Activated naive CD4-positive, alpha-beta T cell (primary cell): ENCODE data around the gene ANKRD36.
"Not testable (repeated sequence)": the region's sequence is repeated elsewhere in the genome, so short reads cannot be mapped to it uniquely, and the experiment has no call there.

Experiments
- DNase-seq, 4 experiments: peaks; one replicate each; lab custom pipeline; 2025; lab: John Stamatoyannopoulos, UW

Gene ANKRD36

DNA sequence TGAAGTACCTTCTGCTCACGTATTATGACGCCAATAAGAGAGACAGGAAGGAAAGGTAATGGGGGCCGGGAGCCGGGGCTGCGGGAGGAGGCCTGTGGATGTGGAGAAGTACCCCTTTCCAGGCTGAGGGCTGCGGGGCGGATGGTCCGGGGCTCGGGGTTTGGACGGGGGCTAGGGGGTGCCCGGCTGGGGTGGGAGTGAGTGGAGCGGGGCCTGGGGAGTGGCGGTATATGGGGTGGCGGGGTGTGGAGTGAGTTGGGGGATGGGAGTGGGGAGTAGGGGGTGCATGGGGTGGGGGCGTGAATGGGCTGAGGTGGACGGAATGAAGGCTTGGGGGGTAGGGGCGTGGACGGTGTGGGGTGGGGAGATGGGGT, 916 bp downstream of the ANKRD36 start:
- not testable (repeated sequence) for DNase-seq

GRCh38 chr2:97129090-97129489, 16.1 kb downstream of the ANKRD36 start:
- not testable (repeated sequence) for DNase-seq

DNA sequence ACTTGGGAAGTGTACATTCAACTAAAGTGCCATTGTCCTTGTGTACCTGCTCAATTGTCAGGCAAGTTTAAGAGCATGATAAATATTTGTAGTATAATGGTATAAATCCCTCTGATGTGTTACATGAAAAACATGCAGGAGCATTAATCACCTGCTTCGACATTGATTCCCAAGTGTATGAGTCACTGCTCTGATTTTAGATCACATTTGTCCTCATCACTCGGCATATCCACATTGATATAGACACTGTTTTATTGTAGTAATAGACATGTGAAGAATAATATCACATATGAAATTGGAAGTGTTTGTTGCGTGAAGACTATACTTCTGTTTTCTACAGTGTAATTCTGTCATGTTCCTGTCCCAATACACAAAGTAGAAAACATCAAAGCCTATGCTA, 31.1 kb downstream of the ANKRD36 start:
- DNase-seq, result not testable (repeated sequence)

DNA sequence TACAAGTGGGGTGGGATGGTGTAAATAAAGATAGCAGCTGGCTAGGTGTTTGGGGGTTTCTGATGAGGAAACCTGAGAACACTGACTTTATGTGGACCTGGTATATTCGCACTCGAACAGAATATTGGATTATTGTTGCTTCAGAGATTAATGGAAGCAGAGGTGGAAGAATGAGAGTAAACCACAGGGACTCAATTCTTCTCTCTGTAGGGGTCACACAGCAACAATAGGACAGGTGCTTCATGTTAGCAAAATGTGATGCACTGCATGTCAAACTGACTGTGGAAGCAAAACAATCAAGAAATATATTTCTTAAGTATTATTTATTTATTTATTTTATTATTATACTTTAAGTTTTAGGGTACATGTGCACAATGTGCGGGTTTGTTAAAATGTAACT, 53.6 kb downstream of the ANKRD36 start:
- DNase-seq, result not testable (repeated sequence)

DNA sequence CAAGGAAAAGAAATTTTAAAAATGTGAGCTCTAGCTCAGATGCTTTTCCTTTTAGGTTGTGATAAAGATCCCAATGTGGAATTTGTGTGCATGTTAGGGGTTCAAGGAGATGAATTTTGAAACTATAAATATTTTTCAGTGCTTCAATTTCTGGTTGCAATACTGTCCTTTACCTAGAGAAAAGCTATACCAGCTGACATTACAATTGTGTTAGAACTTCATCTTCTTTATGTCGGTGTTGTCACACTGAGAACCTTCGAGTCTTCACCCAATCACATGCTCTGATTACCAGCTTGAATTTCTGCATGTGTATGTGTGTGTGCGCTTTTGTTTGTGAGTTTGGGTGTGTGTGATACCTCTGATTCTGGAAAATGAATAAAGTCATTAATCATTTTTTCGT, 55.0 kb downstream of the ANKRD36 start:
- not testable (repeated sequence) for DNase-seq

DNA sequence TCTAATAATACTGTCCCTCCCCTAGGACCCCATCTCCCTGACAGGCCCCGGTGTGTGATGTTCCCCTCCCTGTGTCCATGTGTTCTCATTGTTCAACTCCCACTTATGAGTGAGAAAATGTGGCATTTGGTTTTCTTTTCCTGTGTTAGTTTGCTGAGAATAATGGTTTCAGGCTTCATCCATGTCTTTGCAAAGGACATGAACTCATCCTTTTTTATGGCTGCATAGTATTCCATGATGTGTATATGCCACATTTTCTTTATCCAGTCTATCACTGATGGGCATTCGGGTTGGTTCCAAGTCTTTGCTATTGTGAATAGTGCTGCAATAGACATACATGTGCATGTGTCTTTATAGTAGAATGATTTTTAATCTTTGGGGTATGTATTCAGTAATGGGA, 55.6 kb downstream of the ANKRD36 start:
- not testable (repeated sequence) for DNase-seq

GRCh38 chr2:97180391-97180790, 67.4 kb downstream of the ANKRD36 start:
- not testable (repeated sequence) for DNase-seq

- DNase-seq, result not testable (repeated sequence)
Measured at GRCh38 chr2:97195349-97195748, 82.4 kb downstream of the ANKRD36 start.

- DNase-seq, result not testable (repeated sequence)
Measured at GRCh38 chr2:97197251-97197650, 84.3 kb downstream of the ANKRD36 start.

- not testable (repeated sequence) for DNase-seq
Measured at GRCh38 chr2:97200887-97201286, 87.9 kb downstream of the ANKRD36 start.

GRCh38 chr2:97202643-97203250, 89.8 kb downstream of the ANKRD36 start:
- not testable (repeated sequence) for DNase-seq

- no peak for DNase-seq
Measured at GRCh38 chr2:97210325-97210724, 97.4 kb downstream of the ANKRD36 start.

DNA sequence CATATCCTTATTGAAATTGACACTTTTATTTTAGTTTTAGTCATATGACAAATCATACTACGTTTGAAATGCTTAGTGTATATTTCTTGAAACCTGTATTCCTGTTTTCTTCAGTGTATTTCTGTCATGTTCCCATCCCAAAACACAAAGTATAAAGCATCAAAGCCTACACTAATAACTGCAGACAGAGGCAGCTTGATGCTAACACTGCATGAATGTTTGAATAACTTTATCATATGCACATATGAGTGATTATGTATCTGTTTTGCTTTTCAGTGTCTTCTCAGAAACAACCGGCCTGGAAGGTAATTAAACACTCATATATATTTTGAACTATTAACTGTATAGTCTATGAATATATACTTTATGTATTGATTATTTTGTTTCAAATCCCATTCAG, 102.1 kb downstream of the ANKRD36 start:
- DNase-seq, result not testable (repeated sequence)

- DNase-seq, result not testable (repeated sequence)
Measured at GRCh38 chr2:97230848-97231585, 118.1 kb downstream of the ANKRD36 start.

- not testable (repeated sequence) for DNase-seq
Measured at GRCh38 chr2:97232981-97233380, 120.0 kb downstream of the ANKRD36 start.

- DNase-seq, result not testable (repeated sequence)
Measured at GRCh38 chr2:97233660-97234295, 120.8 kb downstream of the ANKRD36 start.

DNA sequence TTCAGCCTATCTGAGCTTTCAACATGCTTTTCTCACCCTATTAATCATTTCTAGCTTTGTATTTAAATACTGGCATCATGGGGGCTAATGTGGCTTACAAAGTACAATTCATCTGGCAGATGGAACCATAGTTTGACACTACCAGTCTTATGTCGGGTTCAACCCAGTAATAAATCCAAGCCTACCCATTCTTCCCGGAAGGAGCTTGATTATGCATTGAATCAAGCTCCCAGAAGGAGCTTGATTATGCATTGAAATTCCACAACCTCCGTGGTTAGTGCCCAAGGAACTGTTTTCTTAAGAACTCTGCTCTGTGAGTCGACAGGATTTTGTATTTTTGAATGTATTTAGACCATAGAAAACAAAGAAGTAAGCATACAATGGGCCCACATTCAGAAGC, 148.2 kb downstream of the ANKRD36 start:
- DNase-seq, result not testable (repeated sequence)

- not testable (repeated sequence) for DNase-seq
Measured at GRCh38 chr2:97266449-97266848, 153.5 kb downstream of the ANKRD36 start.

DNA sequence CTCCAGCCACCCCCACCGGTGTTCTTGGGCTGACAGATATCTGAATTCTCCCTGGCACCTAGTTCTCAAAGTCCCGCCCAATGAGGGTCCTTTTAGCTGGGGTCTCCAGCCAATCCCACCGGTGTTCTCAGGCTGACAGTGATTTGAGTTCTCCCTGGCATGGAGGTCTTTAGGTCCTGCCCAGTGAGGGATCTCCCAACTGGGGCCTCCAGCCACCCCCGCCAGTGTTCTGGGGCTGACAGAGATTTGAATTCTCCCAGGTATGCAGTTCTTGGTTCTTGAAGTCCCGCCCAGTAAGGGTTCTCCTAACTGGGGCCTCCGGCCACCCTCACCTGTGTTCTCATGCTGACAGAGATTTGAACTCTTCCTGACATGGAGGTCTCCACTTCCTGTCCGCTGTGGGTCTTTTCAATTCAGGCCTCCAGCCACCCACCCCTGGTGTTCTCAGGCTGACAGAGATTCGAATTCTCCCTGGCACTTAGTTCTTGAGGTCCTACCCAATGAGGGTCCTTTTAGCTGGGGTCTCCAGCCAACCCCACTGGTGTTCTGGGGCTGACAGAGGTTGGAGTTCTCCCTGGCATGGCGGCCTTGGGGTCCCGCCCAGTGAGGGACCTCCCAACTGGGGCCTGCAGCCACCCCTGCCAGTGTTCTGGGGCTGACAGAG, 154.6 kb downstream of the ANKRD36 start:
- DNase-seq, result no peak

DNA sequence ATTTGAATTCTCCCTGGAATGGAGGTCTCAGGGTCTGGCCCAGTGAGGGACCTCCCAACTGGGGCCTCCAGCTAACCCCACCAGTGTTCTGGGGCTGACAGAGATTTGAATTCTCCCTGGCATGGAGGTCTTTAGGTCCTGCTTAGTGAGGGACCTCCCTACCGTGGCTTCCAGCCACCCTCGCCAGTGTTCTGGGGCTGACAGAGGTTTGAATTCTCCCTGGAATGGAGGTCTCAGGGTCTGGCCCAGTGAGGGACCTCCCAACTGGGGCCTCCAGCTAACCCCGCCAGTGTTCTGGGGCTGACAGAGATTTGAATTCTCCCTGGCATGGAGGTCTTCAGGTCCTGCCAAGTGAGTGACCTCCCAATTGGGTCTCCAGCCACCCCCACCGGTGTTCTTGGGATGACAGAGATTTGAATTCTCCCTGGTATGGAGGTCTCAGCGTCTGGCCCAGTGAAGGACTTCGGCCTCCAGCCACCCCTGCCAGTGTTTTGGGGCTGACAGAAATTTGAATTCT, 155.2 kb downstream of the ANKRD36 start:
- DNase-seq, result not testable (repeated sequence)

DNA sequence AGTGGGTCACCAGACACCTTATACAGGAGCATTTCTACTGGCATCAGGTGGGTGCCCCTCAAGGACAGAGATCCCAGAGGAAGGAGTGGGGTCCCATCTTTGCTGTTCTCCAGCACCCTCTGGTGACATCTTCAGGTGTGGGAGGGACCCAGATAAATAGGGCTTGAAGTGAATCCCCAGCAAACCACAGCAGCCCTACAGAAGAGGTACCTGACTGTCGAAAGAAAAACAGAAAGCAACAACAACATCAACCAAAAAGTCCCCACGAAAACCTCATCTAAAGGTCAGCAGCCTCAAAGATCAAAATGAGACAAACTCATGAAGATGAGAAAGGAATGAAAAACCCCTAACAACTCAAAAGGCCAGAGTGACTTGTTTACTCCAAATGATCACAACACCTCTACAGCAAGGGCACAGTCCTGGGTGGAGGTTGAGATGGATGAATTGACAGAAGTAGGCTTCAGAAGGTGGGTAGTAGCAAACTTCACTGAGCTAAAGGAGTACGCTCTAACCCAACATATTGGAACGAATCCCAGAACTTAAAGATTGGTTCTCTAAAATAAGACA, 163.4 kb downstream of the ANKRD36 start:
- DNase-seq, result not testable (repeated sequence)

GRCh38 chr2:97285187-97285586, 172.2 kb downstream of the ANKRD36 start:
- DNase-seq, result not testable (repeated sequence)
